Measurements from ENCODE around the gene RPS2.
"Not testable (repeated sequence)": the region's sequence is repeated elsewhere in the genome, so short reads cannot be mapped to it uniquely, and the experiment has no call there.

The RPS2 gene

GRCh38 chr16:1959269-1960039, 5.2 kb downstream of the RPS2 start, which contains the start of gene NDUFB10:
NDUFB10 (plus strand) TSS chr16:1959538; CDS start chr16:1959625, 87 bp downstream.
- Histone ChIP-seq H3K27me3 (ENCODE audit: insufficient read depth, insufficient read length) (no peaks in the 10 kb centered on the region), H3K36me3 (ENCODE audit: insufficient read depth, insufficient read length, low read length) (peaks cover 32% of the 10 kb centered on the region), H3K9ac (ENCODE audit: insufficient read length, low read depth) (peak within 1 kb of the TSS; percentile 100), H3K9me3 (ENCODE audit: insufficient read depth, low read length) (peaks cover 5% of the 10 kb centered on the region; the same call in 1 of the 2 replicates), H3K4me3 (ENCODE audit: insufficient read length, low read depth) (peak within 1 kb of the TSS; percentile 99), H3K4me1 (ENCODE audit: insufficient read depth, insufficient read length) (peaks cover 8% of the 10 kb centered on the region)
- peak; percentile 89 for DNase-seq (ENCODE audit: low read depth, low spot score)
- TF ChIP-seq YY1 (IDR thresholded peaks at IDR 0.05; ENCODE audit: insufficient read depth, insufficient read length) (peak; percentile 7), SUZ12 (IDR thresholded peaks at IDR 0.05; ENCODE audit: extremely low read depth, insufficient read depth, insufficient read length) (no peak)

- peaks cover 26% of the 10 kb centered on the region for H3K36me3 ChIP-seq (ENCODE audit: insufficient read depth, insufficient read length, low read length)
- no peaks in the 10 kb centered on the region for H3K27me3 ChIP-seq (ENCODE audit: insufficient read depth, insufficient read length)
- no peak for DNase-seq (ENCODE audit: low read depth, low spot score)
- TF ChIP-seq SUZ12 (IDR thresholded peaks at IDR 0.05; ENCODE audit: extremely low read depth, insufficient read depth, insufficient read length) (no peak), ZNF274 (IDR thresholded peaks at IDR 0.05; ENCODE audit: low read depth, low read length) (no peak), YY1 (IDR thresholded peaks at IDR 0.05; ENCODE audit: insufficient read depth, insufficient read length) (no peak)
- H3K9me3 ChIP-seq (ENCODE audit: insufficient read depth, low read length), result peaks cover 5% of the 10 kb centered on the region; the same call in 1 of the 2 replicates
- peak overlapping the region; percentile 79 for H3K9ac ChIP-seq (ENCODE audit: insufficient read length, low read depth)
- peak overlapping the region; percentile 99 for H3K4me3 ChIP-seq (ENCODE audit: insufficient read length, low read depth)
- H3K4me1 ChIP-seq (ENCODE audit: insufficient read depth, insufficient read length), result peaks cover 8% of the 10 kb centered on the region
Observed at GRCh38 chr16:1958715-1959268, 5.8 kb downstream of the RPS2 start.

GRCh38 chr16:1958143-1958491, 6.5 kb downstream of the RPS2 start:
- not testable (repeated sequence) for H3K9me3 ChIP-seq (ENCODE audit: insufficient read depth, low read length); H3K4me1 ChIP-seq (ENCODE audit: insufficient read depth, insufficient read length); H3K27me3 ChIP-seq (ENCODE audit: insufficient read depth, insufficient read length); H3K4me3 ChIP-seq (ENCODE audit: insufficient read length, low read depth); H3K9ac ChIP-seq (ENCODE audit: insufficient read length, low read depth); DNase-seq (ENCODE audit: low read depth, low spot score)
- H3K36me3 ChIP-seq (ENCODE audit: insufficient read depth, insufficient read length, low read length), result peaks cover 19% of the 10 kb centered on the region

DNA sequence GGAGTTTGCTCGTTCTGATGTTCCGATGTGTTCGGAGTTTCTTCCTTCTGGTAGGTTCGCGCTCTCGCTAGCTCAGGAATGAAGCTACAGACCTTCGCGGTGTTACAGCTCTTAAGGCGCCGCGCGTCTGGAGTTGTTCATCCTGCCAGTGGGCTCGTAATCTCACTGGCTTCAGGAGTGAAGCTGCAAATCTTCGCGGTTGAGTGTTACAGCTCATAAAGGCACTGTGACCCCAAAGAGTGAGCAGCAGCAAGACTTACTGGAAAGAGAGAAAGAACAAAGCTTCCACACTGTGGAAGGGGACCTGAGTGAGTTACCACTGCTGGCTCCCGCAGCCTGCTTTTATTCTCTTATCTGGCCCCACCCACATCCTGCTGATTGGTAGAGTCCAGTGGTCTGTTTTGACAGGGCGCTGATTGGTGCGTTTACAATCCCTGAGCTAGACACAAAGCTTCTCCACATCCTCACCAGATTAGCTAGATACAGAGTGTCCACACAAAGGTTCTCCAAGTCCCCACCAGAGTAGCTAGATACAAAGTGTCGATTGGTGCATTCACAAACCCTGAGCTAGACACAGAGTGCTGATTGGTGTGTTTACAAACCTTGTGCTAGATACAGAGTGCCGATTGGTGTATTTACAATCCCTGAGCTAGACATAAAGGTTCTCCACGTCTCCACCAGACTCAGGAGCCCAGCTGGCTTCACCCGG, 7.0 kb downstream of the RPS2 start:
- not testable (repeated sequence) for H3K9ac ChIP-seq (ENCODE audit: insufficient read length, low read depth); H3K4me3 ChIP-seq (ENCODE audit: insufficient read length, low read depth); DNase-seq (ENCODE audit: low read depth, low spot score); H3K9me3 ChIP-seq (ENCODE audit: insufficient read depth, low read length); H3K27me3 ChIP-seq (ENCODE audit: insufficient read depth, insufficient read length)
- peaks cover 14% of the 10 kb centered on the region for H3K36me3 ChIP-seq (ENCODE audit: insufficient read depth, insufficient read length, low read length)
- peaks cover 11% of the 10 kb centered on the region for H3K4me1 ChIP-seq (ENCODE audit: insufficient read depth, insufficient read length)

GRCh38 chr16:1953734-1954133, 10.9 kb downstream of the RPS2 start:
- H3K27me3 ChIP-seq (ENCODE audit: insufficient read depth, insufficient read length), result no peaks in the 10 kb centered on the region
- H3K4me3 ChIP-seq (ENCODE audit: insufficient read length, low read depth), result no peak overlapping the region
- peaks cover 5% of the 10 kb centered on the region; the same call in 1 of the 2 replicates for H3K9me3 ChIP-seq (ENCODE audit: insufficient read depth, low read length)
- H3K9ac ChIP-seq (ENCODE audit: insufficient read length, low read depth), result peak overlapping the region; percentile 32
- peaks cover 16% of the 10 kb centered on the region for H3K4me1 ChIP-seq (ENCODE audit: insufficient read depth, insufficient read length)
- TF ChIP-seq SUZ12 (IDR thresholded peaks at IDR 0.05; ENCODE audit: extremely low read depth, insufficient read depth, insufficient read length), result no peak
- no peak for TF ChIP-seq YY1 (IDR thresholded peaks at IDR 0.05; ENCODE audit: insufficient read depth, insufficient read length)
- TF ChIP-seq ZNF274 (IDR thresholded peaks at IDR 0.05; ENCODE audit: low read depth, low read length), result no peak
- no peak for DNase-seq (ENCODE audit: low read depth, low spot score)
- no peaks in the 10 kb centered on the region for H3K36me3 ChIP-seq (ENCODE audit: insufficient read depth, insufficient read length, low read length)

DNA sequence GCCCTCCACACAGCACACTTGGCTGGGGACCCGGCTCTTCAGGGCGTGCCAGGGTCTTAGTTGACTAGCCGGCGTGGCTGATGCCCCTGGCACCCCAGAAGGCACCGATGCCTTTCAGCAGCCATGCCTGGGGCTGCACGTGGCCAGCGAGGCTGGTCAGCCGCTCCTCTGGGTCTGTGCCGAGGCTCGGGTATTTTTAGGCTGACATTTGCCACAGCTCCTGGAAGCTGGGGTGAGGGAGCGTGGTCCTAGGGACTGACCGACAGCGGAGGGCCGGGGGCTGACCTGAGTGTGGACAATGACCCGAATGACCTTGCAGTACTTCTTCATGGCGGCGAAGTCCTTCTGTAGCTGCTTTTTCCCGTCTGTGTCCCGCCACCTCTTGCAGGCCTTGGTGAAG, 14.1 kb downstream of the RPS2 start:
- Histone ChIP-seq H3K4me3 (ENCODE audit: insufficient read length, low read depth) (no peak overlapping the region), H3K36me3 (ENCODE audit: insufficient read depth, insufficient read length, low read length) (no peaks in the 10 kb centered on the region), H3K27me3 (ENCODE audit: insufficient read depth, insufficient read length) (no peaks in the 10 kb centered on the region), H3K9me3 (ENCODE audit: insufficient read depth, low read length) (no peaks in the 10 kb centered on the region), H3K4me1 (ENCODE audit: insufficient read depth, insufficient read length) (peaks cover 16% of the 10 kb centered on the region), H3K9ac (ENCODE audit: insufficient read length, low read depth) (no peak overlapping the region)
- TF ChIP-seq ZNF274 (IDR thresholded peaks at IDR 0.05; ENCODE audit: low read depth, low read length) (no peak), YY1 (IDR thresholded peaks at IDR 0.05; ENCODE audit: insufficient read depth, insufficient read length) (no peak), SUZ12 (IDR thresholded peaks at IDR 0.05; ENCODE audit: extremely low read depth, insufficient read depth, insufficient read length) (no peak)
- no peak for DNase-seq (ENCODE audit: low read depth, low spot score)

DNA sequence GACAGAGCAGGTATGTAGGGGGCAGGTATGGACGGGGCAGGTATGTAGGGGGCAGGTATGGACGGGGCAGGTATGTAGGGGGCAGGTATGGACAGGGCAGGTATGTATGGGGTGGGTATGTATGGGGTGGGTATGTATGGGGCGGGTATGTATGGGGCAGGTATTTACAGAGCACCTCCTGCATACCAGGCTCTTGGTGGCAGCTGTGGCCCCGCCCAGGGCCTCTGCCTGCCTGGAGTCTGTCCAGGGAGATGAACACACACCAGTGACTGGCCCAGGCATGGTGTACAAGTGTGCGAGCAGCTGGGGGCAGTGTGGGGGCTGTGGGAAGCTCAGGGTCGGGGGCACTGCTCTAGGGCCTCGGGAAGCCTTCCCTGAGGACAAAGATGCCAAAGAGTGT, 14.6 kb downstream of the RPS2 start:
- Histone ChIP-seq H3K4me1 (ENCODE audit: insufficient read depth, insufficient read length) (peaks cover 18% of the 10 kb centered on the region), H3K9ac (ENCODE audit: insufficient read length, low read depth) (no peak overlapping the region), H3K27me3 (ENCODE audit: insufficient read depth, insufficient read length) (no peaks in the 10 kb centered on the region), H3K36me3 (ENCODE audit: insufficient read depth, insufficient read length, low read length) (no peaks in the 10 kb centered on the region), H3K4me3 (ENCODE audit: insufficient read length, low read depth) (no peak overlapping the region), H3K9me3 (ENCODE audit: insufficient read depth, low read length) (no peaks in the 10 kb centered on the region)
- TF ChIP-seq ZNF274 (IDR thresholded peaks at IDR 0.05; ENCODE audit: low read depth, low read length), result no peak
- TF ChIP-seq YY1 (IDR thresholded peaks at IDR 0.05; ENCODE audit: insufficient read depth, insufficient read length), result no peak
- no peak for TF ChIP-seq SUZ12 (IDR thresholded peaks at IDR 0.05; ENCODE audit: extremely low read depth, insufficient read depth, insufficient read length)
- no peak for DNase-seq (ENCODE audit: low read depth, low spot score)
